Middle frontal gyrus (tissue), 1 donor: ENCODE measurements around the gene PDLIM7.

Experiments used
- DNase-seq: peaks from one replicate; pipeline ENCODE4 v3.0.0-alpha.2; 2015; ENCODE audit warnings: low spot score; ENCODE audit errors: extremely low spot score

PDLIM7 gene

GRCh38 chr5:177524941-177525655, 27.7 kb upstream of the PDLIM7 start:
- no peak for DNase-seq

DNA sequence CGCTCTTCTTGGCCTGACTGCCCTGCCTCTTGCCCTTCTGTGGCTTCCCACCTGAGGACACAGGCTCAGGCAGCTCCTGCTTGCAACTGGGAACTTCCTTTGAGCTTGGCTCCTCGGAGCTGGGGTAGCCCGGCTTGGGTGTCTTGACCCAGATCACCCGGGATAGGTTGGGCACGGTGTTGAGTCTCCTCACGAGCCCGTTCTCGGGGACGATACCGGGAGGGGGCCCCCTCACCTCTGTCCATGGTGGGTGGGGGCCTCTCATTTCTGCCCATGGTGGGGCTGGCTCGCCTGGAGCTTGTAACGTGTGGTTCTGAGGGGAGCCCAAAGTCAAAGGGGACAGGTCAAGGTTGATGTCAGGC, 27.1 kb upstream of the PDLIM7 start:
- no peak for DNase-seq

DNA sequence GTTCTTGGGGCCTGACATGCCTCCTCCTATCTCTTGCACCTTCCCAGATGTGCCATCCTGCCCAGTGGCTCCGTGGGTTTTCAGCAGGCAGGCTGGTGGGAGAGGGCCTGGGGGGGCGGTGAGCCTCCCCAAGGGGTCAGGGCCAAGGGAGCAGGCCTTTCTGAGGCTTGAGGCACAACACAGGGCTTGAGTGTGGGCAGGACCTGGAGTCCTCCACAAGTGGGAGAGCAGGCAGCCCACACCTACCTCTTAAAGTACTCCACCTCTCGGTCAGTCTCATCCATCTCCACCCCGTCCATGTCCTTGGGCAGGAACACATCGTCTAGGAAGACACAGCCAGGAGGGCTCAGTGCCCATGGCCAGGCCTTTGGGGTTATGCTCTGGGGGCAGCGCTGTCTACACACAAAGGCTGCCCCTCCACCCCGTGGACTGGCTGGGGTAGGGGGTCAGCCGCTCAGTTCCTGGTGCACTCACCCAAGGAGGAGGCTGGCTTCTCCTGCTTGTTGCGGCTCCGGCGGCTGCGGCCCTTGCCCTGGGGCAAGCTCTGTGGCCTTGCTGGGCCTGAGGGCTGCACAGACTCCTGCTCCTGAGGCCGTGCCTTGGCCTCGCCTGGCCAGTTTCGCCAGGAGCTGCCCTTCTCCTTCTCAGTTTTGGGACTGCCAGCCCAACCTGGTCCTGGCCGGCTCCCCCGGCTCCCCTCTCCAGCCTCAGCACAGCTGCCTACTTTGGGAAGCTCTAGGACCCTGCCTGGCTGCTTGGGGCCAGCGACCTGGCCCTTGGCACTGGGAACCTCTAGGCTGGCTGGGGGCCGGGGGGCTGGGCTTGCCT, 26.5 kb upstream of the PDLIM7 start:
- no peak for DNase-seq

DNA sequence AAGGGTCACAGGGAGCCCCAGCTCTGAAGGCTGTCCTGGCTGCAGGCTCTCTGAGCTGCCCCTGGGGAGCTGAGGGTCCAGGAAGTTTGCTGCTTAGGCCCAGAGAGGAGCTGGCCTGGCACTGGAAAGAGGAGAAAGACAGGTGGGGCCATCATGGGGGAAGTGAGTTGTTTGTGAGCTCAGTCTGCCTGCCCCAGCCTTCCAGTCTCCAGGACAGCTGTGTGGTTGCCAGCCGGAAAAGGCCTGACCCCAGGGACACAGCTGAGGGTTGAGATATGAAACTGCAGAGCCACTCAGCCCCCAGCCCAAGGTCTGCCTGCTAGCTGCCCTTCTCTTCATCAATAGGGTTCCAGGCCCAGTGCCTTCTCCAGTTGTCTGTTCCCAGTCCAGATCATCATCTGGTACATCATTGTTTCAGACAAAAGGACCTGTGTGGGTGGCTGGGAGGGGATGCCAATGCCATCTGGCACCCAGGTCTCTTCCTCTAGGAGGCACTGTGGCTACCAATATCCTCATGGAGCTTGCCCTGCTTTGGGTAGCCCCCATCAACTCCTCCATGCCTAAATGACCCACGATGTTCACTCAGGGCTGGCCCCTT, 23.6 kb upstream of the PDLIM7 start:
- no peak for DNase-seq

GRCh38 chr5:177520271-177520670, 22.9 kb upstream of the PDLIM7 start:
- no peak for DNase-seq

DNA sequence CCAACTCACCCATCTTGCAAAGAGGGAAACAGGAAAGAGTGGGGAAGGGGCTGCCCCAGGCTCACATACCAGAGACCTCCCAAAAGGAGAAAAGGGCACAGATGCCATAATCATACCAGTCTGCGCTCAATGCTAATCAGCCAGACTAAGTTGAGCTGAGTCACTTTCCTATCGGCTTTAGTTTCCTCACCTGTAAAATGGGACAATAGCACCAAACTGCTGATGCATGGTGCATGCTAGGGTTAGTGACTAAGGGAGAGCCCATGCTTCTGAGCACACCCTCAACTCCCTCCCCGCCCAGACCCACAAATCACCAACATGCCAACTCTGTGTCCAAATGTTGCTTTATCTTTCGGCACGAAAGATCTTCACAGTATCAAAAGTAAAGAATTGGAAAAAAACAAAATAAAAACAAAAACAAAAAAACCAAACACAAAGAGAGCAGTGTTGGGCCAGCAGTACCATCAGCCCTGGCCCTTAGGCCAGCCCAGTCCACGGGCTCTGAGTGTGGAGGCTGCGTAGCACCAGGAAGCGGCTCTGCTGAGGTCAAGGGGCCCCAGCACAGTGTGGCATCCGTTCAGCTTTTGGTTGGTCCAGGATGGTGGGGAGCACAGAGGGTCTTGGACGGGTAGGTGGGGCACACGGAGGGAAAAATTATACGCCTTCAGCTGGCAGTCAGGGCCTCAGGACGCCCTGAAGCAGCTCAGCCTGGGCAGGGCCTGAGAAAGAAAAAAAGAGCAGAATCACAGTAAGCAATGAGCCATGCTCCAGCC, 22.2 kb upstream of the PDLIM7 start:
- DNase-seq, result no peak

DNA sequence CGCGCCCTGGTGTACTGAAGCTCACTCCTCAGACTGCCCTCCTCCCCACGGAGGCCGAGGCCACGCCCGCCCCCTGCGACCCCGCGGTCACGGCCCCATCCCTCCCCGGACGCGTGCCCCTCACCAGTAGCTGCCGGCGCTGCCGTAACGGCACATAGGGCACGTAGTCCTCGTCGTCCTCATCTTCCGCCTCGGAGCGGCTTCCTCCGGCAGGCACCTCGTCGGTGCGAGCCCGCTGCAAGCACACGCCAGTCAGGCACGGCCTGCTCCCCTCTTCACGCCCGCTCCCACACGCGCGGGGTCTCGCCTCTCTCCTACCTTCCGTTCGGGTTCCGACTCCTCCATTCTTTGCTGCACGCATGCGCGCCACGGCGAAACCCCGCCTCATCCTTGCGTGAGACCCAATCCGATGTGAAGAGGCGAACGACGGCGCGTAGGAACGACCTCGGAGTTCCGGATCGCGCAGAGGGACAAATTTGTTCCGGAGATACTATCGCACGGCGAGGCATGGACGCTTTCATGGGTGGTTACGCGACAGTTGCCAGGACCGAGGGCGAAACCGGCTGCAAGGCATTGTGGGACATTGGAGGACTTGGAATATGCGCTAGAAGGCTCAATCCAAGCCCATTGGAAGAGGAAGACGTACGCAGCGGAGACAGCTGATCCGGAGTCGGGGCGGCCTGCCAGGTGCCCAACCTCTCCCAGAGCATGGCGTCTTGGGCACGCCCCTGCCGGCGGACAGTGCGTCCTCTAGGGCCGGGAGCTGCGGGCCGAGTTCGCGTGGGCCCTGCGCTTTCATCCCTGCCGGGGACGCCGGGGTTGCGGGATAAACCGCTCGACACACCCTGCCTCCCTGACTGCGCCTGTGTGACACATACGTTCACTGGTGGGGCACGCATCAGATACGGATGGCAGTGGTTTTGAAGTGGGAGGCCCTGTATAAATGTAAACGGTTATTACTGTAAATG, 19.5 kb upstream of the PDLIM7 start, which contains the start of gene DDX41:
Gene DDX41 (minus strand): TSS at position 361 of the 968 bp plus-strand sequence. CDS start 16 bp downstream, at position 345.
- DNase-seq, result peak; percentile 98

- DNase-seq, result no peak
Measured at GRCh38 chr5:177515580-177515979, 18.2 kb upstream of the PDLIM7 start.

DNA sequence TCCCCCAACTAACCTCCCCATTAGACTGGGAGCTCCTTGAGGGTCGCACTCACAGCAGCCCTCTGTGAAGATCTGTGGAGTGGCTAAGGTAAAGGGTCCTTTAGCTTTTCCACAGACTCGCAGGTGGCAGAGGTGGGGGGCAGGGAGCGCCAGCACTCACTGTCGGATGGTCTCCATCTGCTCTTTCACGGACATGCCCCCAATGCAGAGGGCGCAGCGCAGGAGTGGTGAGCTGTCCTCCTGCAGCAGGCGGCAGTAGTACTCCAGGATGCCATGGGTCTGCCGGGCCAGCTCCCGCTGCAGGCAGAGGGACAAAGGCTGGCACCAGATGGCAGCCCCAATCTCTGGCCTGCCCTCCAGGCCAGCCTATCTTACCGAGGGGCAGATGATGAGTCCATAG, 17.1 kb upstream of the PDLIM7 start:
- no peak for DNase-seq

DNA sequence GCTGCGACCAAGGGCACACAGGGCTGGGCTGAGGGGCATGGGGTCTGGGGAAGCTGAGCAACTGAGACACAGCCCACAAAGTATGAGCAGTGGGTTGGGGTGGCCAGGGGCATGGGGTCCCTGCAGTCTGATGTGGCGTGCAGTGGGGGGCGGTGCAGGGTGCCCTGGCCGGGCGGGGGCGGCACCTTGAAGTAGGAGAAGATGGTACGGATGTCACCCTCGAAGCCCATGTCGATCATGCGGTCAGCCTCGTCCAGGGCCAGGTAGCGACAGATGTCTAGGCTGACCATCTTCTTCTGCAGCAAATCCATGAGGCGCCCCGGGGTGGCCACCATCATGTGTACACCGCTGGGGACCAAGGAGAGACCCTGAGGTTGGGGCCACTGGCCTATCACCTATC, 16.1 kb upstream of the PDLIM7 start:
- DNase-seq, result no peak

GRCh38 chr5:177512736-177513380, 15.5 kb upstream of the PDLIM7 start:
- no peak for DNase-seq

GRCh38 chr5:177511796-177512675, 14.6 kb upstream of the PDLIM7 start:
- no peak for DNase-seq

GRCh38 chr5:177511181-177511580, 13.8 kb upstream of the PDLIM7 start:
- DNase-seq, result no peak

GRCh38 chr5:177510567-177511053, 13.2 kb upstream of the PDLIM7 start:
- no peak for DNase-seq

- no peak for DNase-seq
Measured at GRCh38 chr5:177509991-177510566, 12.7 kb upstream of the PDLIM7 start.

DNA sequence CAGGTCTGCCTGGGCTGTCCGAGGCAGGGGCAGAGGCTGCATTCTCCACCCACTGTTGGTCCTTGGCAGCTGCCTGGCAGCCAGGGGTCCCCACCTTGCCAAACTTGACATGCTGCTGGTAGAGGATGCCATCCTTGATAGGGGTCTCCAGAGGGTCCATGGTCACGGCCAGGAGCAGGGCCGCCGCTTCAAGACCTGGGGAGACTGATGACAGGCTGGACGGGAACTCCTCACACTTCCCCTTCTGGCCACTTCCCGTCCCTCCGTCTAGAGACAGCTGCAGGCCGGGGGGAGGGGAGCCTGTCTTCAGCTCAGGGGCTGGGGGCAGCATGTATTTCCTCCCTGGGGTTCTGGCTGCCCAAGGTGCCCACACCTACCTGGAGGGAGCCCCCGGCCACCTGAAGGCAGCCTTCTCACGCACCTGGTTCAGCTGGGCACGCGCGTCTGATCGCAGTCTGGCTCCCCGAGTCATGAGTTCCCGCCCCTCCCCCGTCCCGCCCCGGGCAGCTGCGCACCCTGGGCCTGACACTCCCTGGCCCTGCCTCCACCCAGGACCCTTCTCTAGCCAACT, 12.1 kb upstream of the PDLIM7 start, which contains the start of gene DOK3:
Gene DOK3 (minus strand): TSS at position 446 of the 571 bp plus-strand sequence. CDS start 286 bp downstream, at position 160.
- no peak for DNase-seq

DNA sequence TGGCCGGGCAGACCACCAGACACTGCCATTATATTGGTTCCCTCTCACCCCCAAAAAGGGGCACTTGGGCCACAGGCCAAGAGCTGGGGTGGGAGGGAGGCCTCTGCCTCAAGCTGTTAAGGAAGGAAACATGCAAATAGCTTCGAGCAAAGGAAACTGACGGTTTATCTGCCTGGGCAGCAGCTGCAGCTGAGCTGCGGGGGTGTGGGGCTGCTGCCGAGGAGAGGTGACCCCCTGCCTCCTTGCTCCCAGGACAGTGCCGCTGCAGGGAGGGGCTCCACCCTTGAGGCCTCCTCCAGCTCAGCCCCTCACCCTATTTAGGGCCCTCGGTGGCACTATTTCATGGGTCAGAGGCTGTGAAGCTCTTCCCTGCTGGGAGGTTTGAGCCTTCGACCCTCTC, 11.4 kb upstream of the PDLIM7 start:
- DNase-seq, result no peak

- DNase-seq, result no peak
Measured at GRCh38 chr5:177508221-177508611, 10.8 kb upstream of the PDLIM7 start.
